ENCODE data around the gene PARD3B. TPM values are rescaled to one million over a fixed set of nuclear protein-coding genes. Genes with fewer than 3 reads are reported as not detected.

PARD3B gene, protein sequence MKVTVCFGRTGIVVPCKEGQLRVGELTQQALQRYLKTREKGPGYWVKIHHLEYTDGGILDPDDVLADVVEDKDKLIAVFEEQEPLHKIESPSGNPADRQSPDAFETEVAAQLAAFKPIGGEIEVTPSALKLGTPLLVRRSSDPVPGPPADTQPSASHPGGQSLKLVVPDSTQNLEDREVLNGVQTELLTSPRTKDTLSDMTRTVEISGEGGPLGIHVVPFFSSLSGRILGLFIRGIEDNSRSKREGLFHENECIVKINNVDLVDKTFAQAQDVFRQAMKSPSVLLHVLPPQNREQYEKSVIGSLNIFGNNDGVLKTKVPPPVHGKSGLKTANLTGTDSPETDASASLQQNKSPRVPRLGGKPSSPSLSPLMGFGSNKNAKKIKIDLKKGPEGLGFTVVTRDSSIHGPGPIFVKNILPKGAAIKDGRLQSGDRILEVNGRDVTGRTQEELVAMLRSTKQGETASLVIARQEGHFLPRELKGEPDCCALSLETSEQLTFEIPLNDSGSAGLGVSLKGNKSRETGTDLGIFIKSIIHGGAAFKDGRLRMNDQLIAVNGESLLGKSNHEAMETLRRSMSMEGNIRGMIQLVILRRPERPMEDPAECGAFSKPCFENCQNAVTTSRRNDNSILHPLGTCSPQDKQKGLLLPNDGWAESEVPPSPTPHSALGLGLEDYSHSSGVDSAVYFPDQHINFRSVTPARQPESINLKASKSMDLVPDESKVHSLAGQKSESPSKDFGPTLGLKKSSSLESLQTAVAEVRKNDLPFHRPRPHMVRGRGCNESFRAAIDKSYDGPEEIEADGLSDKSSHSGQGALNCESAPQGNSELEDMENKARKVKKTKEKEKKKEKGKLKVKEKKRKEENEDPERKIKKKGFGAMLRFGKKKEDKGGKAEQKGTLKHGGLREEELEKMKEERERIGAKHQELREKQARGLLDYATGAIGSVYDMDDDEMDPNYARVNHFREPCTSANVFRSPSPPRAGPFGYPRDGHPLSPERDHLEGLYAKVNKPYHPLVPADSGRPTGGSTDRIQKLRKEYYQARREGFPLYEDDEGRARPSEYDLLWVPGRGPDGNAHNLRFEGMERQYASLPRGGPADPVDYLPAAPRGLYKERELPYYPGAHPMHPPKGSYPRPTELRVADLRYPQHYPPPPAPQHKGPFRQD (N-terminal part only)
- 10.1 and 12.1 TPM in 2 replicates for total RNA-seq (2022)
- Bru-seq, nascent RNA: percentile 58 among the genes with signal in this experiment
- percentile 54 among the genes with signal in this experiment for BruChase-seq, experiment 1, labeled RNA remaining after a 6-hour chase
- BruChase-seq, experiment 2, labeled RNA remaining after a 2-hour chase: percentile 54 among the genes with signal in this experiment
- long read RNA-seq, partial matches to known transcripts: 1 of 2 reads
- long read RNA-seq, other reads (novel, unspliced or antisense): 1 of 2 reads

GRCh38 chr2:204544961-204545860 is at the start of gene PARD3B:
Gene PARD3B (plus strand): TSS chr2:204545475. CDS start chr2:204546000, 525 bp downstream.
- H3K27ac Mint-ChIP-seq (ENCODE audit: unreplicated experiment): peak within 1 kb of the TSS; percentile 85
- intact Hi-C loops (cut with micrococcal nuclease; ENCODE audit: unreplicated experiment): loop anchor here (5.0 kb wide), 3 partner anchors 67 to 203 kb away; no protein-coding TSS in a partner anchor
- no TSS peak for BruUV-seq (replicated peaks)
- CTCF ChIA-PET: interaction anchor here (0.7 to 0.8 kb wide), 2 partner anchors 37 to 473 kb away, joined by 3 to 6 read pairs; no protein-coding TSS in a partner anchor
- H3K4me3 Mint-ChIP-seq (ENCODE audit: low read depth, unreplicated experiment): peak within 1 kb of the TSS; percentile 97
- H3K27me3 Mint-ChIP-seq (ENCODE audit: unreplicated experiment): no peaks in the 10 kb centered on the region
- no peaks in the 10 kb centered on the region for H3K4me1 Mint-ChIP-seq (ENCODE audit: low read depth, unreplicated experiment)
- H3K9me3 Mint-ChIP-seq (ENCODE audit: low read depth, unreplicated experiment): no peaks in the 10 kb centered on the region
- H3K36me3 Mint-ChIP-seq (ENCODE audit: insufficient read depth, unreplicated experiment): peaks cover 16% of the 10 kb centered on the region
- DNase-seq: peak; percentile 72
- TF ChIP-seq, protein P1, sequence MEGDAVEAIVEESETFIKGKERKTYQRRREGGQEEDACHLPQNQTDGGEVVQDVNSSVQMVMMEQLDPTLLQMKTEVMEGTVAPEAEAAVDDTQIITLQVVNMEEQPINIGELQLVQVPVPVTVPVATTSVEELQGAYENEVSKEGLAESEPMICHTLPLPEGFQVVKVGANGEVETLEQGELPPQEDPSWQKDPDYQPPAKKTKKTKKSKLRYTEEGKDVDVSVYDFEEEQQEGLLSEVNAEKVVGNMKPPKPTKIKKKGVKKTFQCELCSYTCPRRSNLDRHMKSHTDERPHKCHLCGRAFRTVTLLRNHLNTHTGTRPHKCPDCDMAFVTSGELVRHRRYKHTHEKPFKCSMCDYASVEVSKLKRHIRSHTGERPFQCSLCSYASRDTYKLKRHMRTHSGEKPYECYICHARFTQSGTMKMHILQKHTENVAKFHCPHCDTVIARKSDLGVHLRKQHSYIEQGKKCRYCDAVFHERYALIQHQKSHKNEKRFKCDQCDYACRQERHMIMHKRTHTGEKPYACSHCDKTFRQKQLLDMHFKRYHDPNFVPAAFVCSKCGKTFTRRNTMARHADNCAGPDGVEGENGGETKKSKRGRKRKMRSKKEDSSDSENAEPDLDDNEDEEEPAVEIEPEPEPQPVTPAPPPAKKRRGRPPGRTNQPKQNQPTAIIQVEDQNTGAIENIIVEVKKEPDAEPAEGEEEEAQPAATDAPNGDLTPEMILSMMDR (IDR thresholded peaks at IDR 0.05; ENCODE audit: unreplicated experiment): no peak

DNA sequence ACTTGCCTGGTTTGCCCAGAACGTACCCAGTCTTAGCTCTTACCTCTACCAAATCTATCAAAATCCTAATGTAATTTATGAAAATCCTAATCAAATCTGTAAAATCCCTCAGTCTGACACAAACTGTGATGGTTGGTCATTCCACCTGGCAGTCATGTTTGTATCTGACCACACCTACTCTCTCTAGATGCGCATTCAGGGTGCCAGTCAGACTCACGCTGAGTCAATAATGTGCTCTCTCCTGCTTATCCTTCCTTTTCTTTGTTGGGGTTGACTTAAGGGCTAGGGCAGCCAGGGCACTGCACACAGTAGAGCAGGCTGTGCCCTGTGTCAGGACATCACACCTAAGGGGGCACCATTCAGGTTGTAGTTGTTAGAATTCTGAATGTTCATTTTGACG is 48.5 kb upstream of the PARD3B start:
- H3K9me3 Mint-ChIP-seq (ENCODE audit: low read depth, unreplicated experiment): no peaks in the 10 kb centered on the region
- H3K4me1 Mint-ChIP-seq (ENCODE audit: low read depth, unreplicated experiment): no peaks in the 10 kb centered on the region
- H3K27me3 Mint-ChIP-seq (ENCODE audit: unreplicated experiment): no peaks in the 10 kb centered on the region
- DNase-seq: no peak
- H3K4me3 Mint-ChIP-seq (ENCODE audit: low read depth, unreplicated experiment): no peak overlapping the region
- no TSS peak for BruUV-seq (replicated peaks)
- H3K27ac Mint-ChIP-seq (ENCODE audit: unreplicated experiment): no peak overlapping the region
- TF ChIP-seq, protein P1 (IDR thresholded peaks at IDR 0.05; ENCODE audit: unreplicated experiment): no peak
- intact Hi-C loops (cut with micrococcal nuclease; ENCODE audit: unreplicated experiment): no loop called here
- no peaks in the 10 kb centered on the region for H3K36me3 Mint-ChIP-seq (ENCODE audit: insufficient read depth, unreplicated experiment)
- CTCF ChIA-PET: no interaction called here

- no peak for DNase-seq
Measured at GRCh38 chr2:204497855-204498254, 47.4 kb upstream of the PARD3B start.

More at GRCh38 chr2:204497855-204498254, 47.4 kb upstream of the PARD3B start:
- intact Hi-C loops (cut with micrococcal nuclease; ENCODE audit: unreplicated experiment): no loop called here
- Mint-ChIP-seq H3K4me1 (ENCODE audit: low read depth, unreplicated experiment) (no peaks in the 10 kb centered on the region), H3K4me3 (ENCODE audit: low read depth, unreplicated experiment) (no peak overlapping the region), H3K36me3 (ENCODE audit: insufficient read depth, unreplicated experiment) (no peaks in the 10 kb centered on the region), H3K9me3 (ENCODE audit: low read depth, unreplicated experiment) (no peaks in the 10 kb centered on the region), H3K27me3 (ENCODE audit: unreplicated experiment) (no peaks in the 10 kb centered on the region), H3K27ac (ENCODE audit: unreplicated experiment) (no peak overlapping the region)
- CTCF ChIA-PET: interaction anchor here (1.6 kb wide), 1 partner anchor 17 kb away, joined by 4 read pairs; no protein-coding TSS in a partner anchor
- BruUV-seq (replicated peaks): no TSS peak
- TF ChIP-seq, protein P1 (IDR thresholded peaks at IDR 0.05; ENCODE audit: unreplicated experiment): no peak
